HFFc6 (cell line): ENCODE measurements around the gene CZIB. TPM values are rescaled to one million over a fixed set of nuclear protein-coding genes. Genes with fewer than 3 reads are reported as not detected.

Source experiments
- DNase-seq: peaks from one replicate; pipeline ENCODE4 v3.0.0-alpha.2; 2018
- H3K27ac Mint-ChIP-seq: 2 replicates; pipeline ENCODE4 v1.8.0; 2020; ENCODE audit warnings: mild to moderate bottlenecking, mixed read lengths
- H3K27me3 Mint-ChIP-seq: 2 replicates; pipeline ENCODE4 v1.8.0; 2021; ENCODE audit warnings: mild to moderate bottlenecking, moderate library complexity, mixed read lengths; ENCODE audit not compliant: insufficient read depth
- H3K36me3 Mint-ChIP-seq: 2 replicates; pipeline ENCODE4 v1.8.0; 2021; ENCODE audit warnings: low read depth, mixed read lengths
- H3K4me1 Mint-ChIP-seq: 2 replicates; pipeline ENCODE4 v1.8.0; 2020; ENCODE audit warnings: low read depth, mixed read lengths
- H3K4me3 Mint-ChIP-seq: 2 replicates; pipeline ENCODE4 v1.8.0; 2020; ENCODE audit warnings: mild to moderate bottlenecking, moderate library complexity, mixed read lengths
- H3K9me3 Mint-ChIP-seq: 2 replicates; pipeline ENCODE4 v1.8.0; 2020; ENCODE audit warnings: mild to moderate bottlenecking, mixed read lengths
- CTCF ChIP-seq: fragments of 200-600 bp; sonication (generic); IDR thresholded peaks from 2 replicates; pipeline ENCODE4 v1.5.0; 2021; ENCODE audit warnings: antibody characterized with exemption, mild to moderate bottlenecking
- total RNA-seq, 6 experiments: library from RNA; stranded (reverse); fragmentation: NEBNext Ultra II Directional; extraction: Animal tissue kit (Norgen Biotek cat#: 25700); gene quantifications; 2 replicates in 1 of 6; 3 replicates in 5 of 6; pipeline ENCODE4 v1.2.3, GENCODE V29; 2021

CZIB gene
- total RNA-seq, 6 experiments from 2014 or later = 44.6 to 54.9 (median 49.6) TPM

DNA sequence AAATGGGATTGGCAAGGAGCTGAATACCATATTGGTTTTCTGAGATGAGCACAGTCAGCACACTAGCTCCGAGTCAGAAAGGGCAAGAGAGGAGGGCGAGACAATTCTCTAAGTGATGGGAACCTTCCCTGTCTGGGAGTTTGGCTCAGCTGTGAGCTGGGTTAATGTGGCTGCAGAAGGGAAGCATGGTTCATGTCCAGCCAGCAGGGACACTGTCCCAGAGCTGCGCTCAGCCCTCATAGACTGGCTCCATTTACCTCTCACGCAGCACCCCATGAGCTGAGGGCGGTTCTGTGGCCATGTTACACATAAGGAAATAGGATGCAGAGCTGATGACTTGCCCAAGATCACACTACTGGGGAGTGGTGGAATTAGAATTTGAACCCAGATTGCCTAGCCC, 39.5 kb downstream of the CZIB start:
- H3K36me3 Mint-ChIP-seq = no peaks in the 10 kb centered on the region

GRCh38 chr1:53180226-53180625, 40.2 kb downstream of the CZIB start:
- Mint-ChIP-seq H3K36me3 (no peaks in the 10 kb centered on the region), H3K4me1 (peaks cover 27% of the 10 kb centered on the region), H3K27me3 (no peaks in the 10 kb centered on the region; the same call in 1 of the 2 replicates), H3K9me3 (no peaks in the 10 kb centered on the region), H3K4me3 (no peak overlapping the region), H3K27ac (no peak overlapping the region; the same call in 1 of the 2 replicates)
- no peak for DNase-seq
- TF ChIP-seq CTCF = no peak

More for the DNA sequence above, 39.5 kb downstream of the CZIB start:
- H3K27me3 Mint-ChIP-seq = no peaks in the 10 kb centered on the region
- H3K27ac Mint-ChIP-seq = no peak overlapping the region
- peaks cover 21% of the 10 kb centered on the region for H3K4me1 Mint-ChIP-seq
- TF ChIP-seq CTCF = no peak
- DNase-seq = no peak
- H3K4me3 Mint-ChIP-seq = no peak overlapping the region
- H3K9me3 Mint-ChIP-seq = no peaks in the 10 kb centered on the region

DNA sequence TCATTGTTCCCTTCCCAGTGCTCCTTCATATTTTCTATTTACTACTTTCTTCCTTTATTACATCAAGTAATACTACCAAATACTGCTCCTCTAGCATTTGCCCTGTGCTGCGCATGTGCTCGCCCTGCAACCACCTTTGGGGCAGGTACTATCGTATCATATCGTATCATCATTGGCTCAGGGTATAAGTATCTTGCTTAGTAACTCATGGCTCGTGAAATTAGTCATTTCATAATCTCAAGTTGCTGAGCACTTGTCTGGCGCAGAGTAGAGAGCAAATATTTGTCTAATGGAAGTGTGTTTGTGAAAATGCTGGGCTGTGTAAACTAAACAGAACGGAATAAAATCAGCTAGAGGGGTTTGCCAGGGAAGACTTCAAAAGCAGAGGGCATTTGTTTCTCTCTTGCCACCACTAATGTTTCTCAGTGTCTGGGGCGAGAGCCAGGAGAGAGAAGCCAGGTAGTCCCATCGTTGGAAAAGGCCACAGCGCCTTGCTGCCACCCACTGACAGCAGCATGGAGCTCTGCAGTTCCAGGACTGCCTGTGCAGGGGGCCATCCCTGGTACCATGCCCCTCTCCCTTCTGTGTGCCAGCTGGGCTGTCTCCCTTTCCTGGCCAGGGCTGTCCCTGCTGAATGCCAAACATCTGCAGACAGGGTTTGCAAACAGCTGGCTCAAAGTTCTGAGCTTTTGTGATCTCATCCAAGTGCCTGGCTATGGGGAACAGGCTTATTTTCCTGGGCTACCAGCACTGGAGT, 43.8 kb downstream of the CZIB start:
- Mint-ChIP-seq H3K9me3 (no peaks in the 10 kb centered on the region), H3K27ac (no peak overlapping the region), H3K27me3 (no peaks in the 10 kb centered on the region; the same call in 1 of the 2 replicates), H3K4me1 (peaks cover 50% of the 10 kb centered on the region), H3K36me3 (no peaks in the 10 kb centered on the region), H3K4me3 (no peak overlapping the region)
- DNase-seq = no peak
- peak; percentile 39; the same call in 1 of the 2 replicates for TF ChIP-seq CTCF

DNA sequence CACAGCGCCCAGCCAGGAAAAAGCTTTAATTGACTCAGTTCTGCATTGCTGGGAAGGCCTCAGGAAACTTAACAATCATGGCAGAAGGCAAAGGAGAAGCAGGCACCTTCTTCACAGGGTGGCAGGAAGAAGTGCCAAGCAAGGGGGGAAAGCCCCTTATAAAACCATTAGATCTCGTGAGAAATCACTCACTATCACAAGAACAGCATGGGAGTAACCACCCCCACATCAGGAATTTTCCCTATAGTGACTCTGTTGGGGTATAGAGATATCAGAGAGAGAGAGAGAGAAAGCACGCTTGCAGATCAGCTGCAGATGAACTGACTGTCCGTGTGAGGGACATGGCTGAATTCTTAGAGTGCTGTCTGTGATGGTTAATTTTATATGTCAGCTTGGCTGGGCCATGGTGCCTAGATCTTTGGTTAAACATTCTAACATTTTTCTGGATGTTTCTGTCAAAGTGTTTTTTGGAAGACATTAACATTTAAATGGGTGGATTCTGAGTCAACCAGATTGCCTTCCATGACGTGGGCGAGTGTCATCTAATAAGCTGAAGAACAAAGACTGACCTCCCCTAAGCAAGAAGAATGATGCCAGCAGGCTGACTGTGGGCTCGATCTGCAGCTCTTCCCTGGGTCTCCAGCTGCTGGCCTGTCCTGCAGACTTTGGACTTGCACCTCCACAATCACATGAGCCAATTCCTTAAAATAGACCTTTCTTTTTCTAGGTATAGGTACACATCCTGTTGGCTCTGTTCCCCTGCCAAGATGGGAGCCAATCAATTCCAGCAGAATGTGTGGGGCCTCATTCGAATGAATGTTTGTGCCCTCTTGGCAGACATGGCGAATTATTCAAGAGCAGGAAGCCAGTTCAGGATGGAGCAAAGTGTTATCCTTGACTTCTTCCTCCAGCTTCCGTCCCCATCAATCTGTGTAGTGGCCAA, 45.2 kb downstream of the CZIB start:
- Mint-ChIP-seq H3K4me3 (no peak overlapping the region; the same call in 1 of the 2 replicates), H3K27ac (peak overlapping the region; percentile 14; the same call in 1 of the 2 replicates), H3K36me3 (no peaks in the 10 kb centered on the region), H3K9me3 (no peaks in the 10 kb centered on the region), H3K4me1 (peaks cover 46% of the 10 kb centered on the region), H3K27me3 (no peaks in the 10 kb centered on the region; the same call in 1 of the 2 replicates)
- DNase-seq = no peak
- TF ChIP-seq CTCF = no peak

GRCh38 chr1:53172426-53173128, 47.9 kb downstream of the CZIB start:
- peaks cover 39% of the 10 kb centered on the region for H3K4me1 Mint-ChIP-seq
- peak; percentile 68 for TF ChIP-seq CTCF
- peak; percentile 64 for DNase-seq
- peaks cover 1% of the 10 kb centered on the region; the same call in 1 of the 2 replicates for H3K27me3 Mint-ChIP-seq
- H3K4me3 Mint-ChIP-seq = peak overlapping the region; percentile 42
- H3K27ac Mint-ChIP-seq = peak overlapping the region; percentile 62
- H3K36me3 Mint-ChIP-seq = no peaks in the 10 kb centered on the region
- no peaks in the 10 kb centered on the region for H3K9me3 Mint-ChIP-seq
